OCI-LY3 (cell line): ENCODE data around the gene NR2E1.

ENCODE experiments used
- H2AFZ ChIP-seq: fragments of 200-600, 300-600 bp; shearing (Covaris generic); 2 replicates; pipeline ENCODE4 v1.6.0; 2014; ENCODE audit warnings: antibody characterized with exemption, low read depth, low read length
- H3K27ac ChIP-seq: fragments of 200-600, 300-600 bp; sonication (generic); 2 replicates; pipeline ENCODE4 v1.5.1; 2014; ENCODE audit warnings: mild to moderate bottlenecking, low read length, moderate library complexity, mixed read lengths
- H3K27me3 ChIP-seq: fragments of 200-600, 300-600 bp; sonication (generic); 2 replicates; pipeline ENCODE4 v1.6.1; 2014; ENCODE audit warnings: low read depth, low read length, mixed read lengths
- H3K36me3 ChIP-seq: fragments of 200-600, 300-600 bp; sonication (generic); replicated peaks from 2 replicates; pipeline ENCODE3; 2014; ENCODE audit warnings: low read depth, low read length, mixed read lengths
- H3K4me1 ChIP-seq: fragments of 300-600, 200-600 bp; sonication (generic); 2 replicates; pipeline ENCODE4 v1.6.1; 2014; ENCODE audit warnings: low read length, mixed read lengths
- H3K4me2 ChIP-seq: fragments of 200-600, 300-600 bp; sonication (generic); 2 replicates; pipeline ENCODE4 v1.6.1; 2014; ENCODE audit warnings: low read length, mixed read lengths
- H3K4me3 ChIP-seq: fragments of 300-600, 200-600 bp; sonication (generic); 2 replicates; pipeline ENCODE4 v1.5.1; 2014; ENCODE audit warnings: antibody characterized with exemption, mild to moderate bottlenecking, low read length, moderate library complexity
- H3K79me2 ChIP-seq: fragments of 300-600, 200-600 bp; shearing (Covaris generic); 2 replicates; pipeline ENCODE4 v1.6.1; 2014; ENCODE audit warnings: mild to moderate bottlenecking, low read length, mixed read lengths
- H3K9ac ChIP-seq: fragments of 300-600, 200-600 bp; shearing (Covaris generic); 2 replicates; pipeline ENCODE4 v1.6.0; 2014; ENCODE audit warnings: mild to moderate bottlenecking, low read length, moderate library complexity
- H3K9me3 ChIP-seq: fragments of 200-600, 300-600 bp; shearing (Covaris generic); 2 replicates; pipeline ENCODE4 v1.6.1; 2014; ENCODE audit warnings: low read length, mixed read lengths; ENCODE audit not compliant: insufficient read depth
- H4K20me1 ChIP-seq: fragments of 200-600, 300-600 bp; sonication (generic); 2 replicates; pipeline ENCODE4 v1.6.1; 2016; ENCODE audit warnings: low read length, mixed read lengths; ENCODE audit not compliant: insufficient read depth
- CTCF ChIP-seq: fragments of 200-600, 300-600 bp; sonication (generic); IDR thresholded peaks from 2 replicates; pipeline ENCODE4 v1.5.1; 2014; ENCODE audit warnings: antibody characterized with exemption, low read length, low read depth
- EZH2phosphoT487 ChIP-seq: fragments of 200-600 bp; shearing (Covaris generic); IDR thresholded peaks from 2 replicates; pipeline ENCODE4 v1.6.1; 2018; ENCODE audit warnings: antibody characterized with exemption, mixed run types, low read depth

The NR2E1 gene

GRCh38 chr6:108159981-108160380 is 5.8 kb upstream of the NR2E1 start:
- Histone ChIP-seq H4K20me1 (no peaks in the 10 kb centered on the region), H3K9me3 (no peaks in the 10 kb centered on the region), H3K4me3 (no peak overlapping the region), H3K9ac (no peak overlapping the region), H3K27me3 (peaks cover 57% of the 10 kb centered on the region), H3K36me3 (no peaks in the 10 kb centered on the region), H3K4me1 (no peaks in the 10 kb centered on the region), H3K27ac (no peak overlapping the region), H3K4me2 (no peak overlapping the region), H2AFZ (no peak overlapping the region), H3K79me2 (no peaks in the 10 kb centered on the region)
- TF ChIP-seq EZH2phosphoT487 (no peak), CTCF (no peak)

- H3K9me3 ChIP-seq: no peaks in the 10 kb centered on the region
- no peak overlapping the region for H3K27ac ChIP-seq
- no peaks in the 10 kb centered on the region for H3K79me2 ChIP-seq
- no peak overlapping the region for H3K9ac ChIP-seq
- no peaks in the 10 kb centered on the region for H3K36me3 ChIP-seq
- H3K4me2 ChIP-seq: no peak overlapping the region
- H3K4me3 ChIP-seq: no peak overlapping the region
- peaks cover 46% of the 10 kb centered on the region for H3K27me3 ChIP-seq
- no peaks in the 10 kb centered on the region for H3K4me1 ChIP-seq
- no peaks in the 10 kb centered on the region for H4K20me1 ChIP-seq
- H2AFZ ChIP-seq: no peak overlapping the region
- TF ChIP-seq CTCF: no peak
- TF ChIP-seq EZH2phosphoT487: no peak
Observed at GRCh38 chr6:108161724-108162282, 4.0 kb upstream of the NR2E1 start.

- Histone ChIP-seq H3K36me3 (no peaks in the 10 kb centered on the region), H2AFZ (no peak overlapping the region), H3K27me3 (peaks cover 32% of the 10 kb centered on the region), H3K4me1 (no peaks in the 10 kb centered on the region), H3K4me2 (no peak overlapping the region), H3K9me3 (no peaks in the 10 kb centered on the region), H3K4me3 (no peak overlapping the region), H3K9ac (no peak overlapping the region), H3K79me2 (no peaks in the 10 kb centered on the region), H4K20me1 (no peaks in the 10 kb centered on the region), H3K27ac (no peak overlapping the region)
- TF ChIP-seq CTCF (no peak), EZH2phosphoT487 (no peak)
Observed at GRCh38 chr6:108163267-108163643, 2.6 kb upstream of the NR2E1 start.

GRCh38 chr6:108163644-108164542 is 1.9 kb upstream of the NR2E1 start:
- TF ChIP-seq CTCF: no peak
- TF ChIP-seq EZH2phosphoT487: no peak
- no peak overlapping the region for H2AFZ ChIP-seq
- no peak overlapping the region for H3K9ac ChIP-seq
- no peak overlapping the region for H3K4me2 ChIP-seq
- no peaks in the 10 kb centered on the region for H3K36me3 ChIP-seq
- no peaks in the 10 kb centered on the region for H3K4me1 ChIP-seq
- no peaks in the 10 kb centered on the region for H3K79me2 ChIP-seq
- H3K9me3 ChIP-seq: no peaks in the 10 kb centered on the region
- H3K4me3 ChIP-seq: no peak overlapping the region
- no peaks in the 10 kb centered on the region for H4K20me1 ChIP-seq
- H3K27ac ChIP-seq: no peak overlapping the region
- peaks cover 26% of the 10 kb centered on the region for H3K27me3 ChIP-seq
